ENCODE measurements around the gene AGER. TPM values are rescaled to one million over a fixed set of nuclear protein-coding genes. Genes with fewer than 3 reads are reported as not detected.
"Not testable (repeated sequence)": the region's sequence is repeated elsewhere in the genome, so short reads cannot be mapped to it uniquely, and the experiment has no call there.

The AGER gene
- polyA plus RNA-seq, 1 donor: 6.7 TPM

DNA sequence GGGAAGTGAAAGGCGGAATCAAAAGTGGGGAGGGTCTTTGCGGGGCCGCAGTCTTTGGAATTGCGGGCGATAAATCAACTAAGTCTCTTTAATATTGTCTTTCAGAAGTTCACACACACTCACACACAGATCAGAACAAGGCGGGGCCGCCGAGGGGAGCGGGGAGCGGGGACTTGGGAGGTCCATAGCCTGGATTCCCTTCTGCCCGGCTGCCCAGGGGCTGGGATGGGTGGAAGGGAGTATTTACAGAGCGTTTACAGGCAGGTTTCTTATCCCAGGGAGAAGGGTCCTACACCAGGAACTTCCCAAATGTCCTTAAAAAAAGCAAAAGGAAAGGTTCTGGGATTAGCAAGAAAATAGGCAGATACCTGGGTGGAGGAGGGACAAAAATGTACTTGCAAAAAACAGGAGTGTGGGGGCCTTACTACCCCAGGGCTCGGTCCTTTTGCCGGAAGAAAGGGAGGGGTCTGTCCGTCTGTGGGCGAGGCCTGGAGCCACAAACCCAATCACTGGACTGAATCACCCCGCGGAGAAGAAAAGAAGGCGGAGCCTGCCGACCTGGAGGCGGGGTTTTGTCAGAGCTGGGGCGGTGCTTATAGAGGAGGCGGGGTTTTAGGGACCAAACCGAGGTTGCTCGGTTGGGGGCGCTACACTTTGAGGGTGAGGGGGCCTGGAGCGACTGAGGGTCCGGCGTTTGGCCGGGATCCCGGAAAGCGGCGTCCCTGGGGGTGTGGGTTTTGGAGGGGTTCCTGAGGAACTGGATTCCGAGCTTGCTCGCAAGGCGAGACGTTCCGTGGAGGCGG lies 35.6 kb downstream of the AGER start:
- DNase-seq: peak; percentile 64

DNA sequence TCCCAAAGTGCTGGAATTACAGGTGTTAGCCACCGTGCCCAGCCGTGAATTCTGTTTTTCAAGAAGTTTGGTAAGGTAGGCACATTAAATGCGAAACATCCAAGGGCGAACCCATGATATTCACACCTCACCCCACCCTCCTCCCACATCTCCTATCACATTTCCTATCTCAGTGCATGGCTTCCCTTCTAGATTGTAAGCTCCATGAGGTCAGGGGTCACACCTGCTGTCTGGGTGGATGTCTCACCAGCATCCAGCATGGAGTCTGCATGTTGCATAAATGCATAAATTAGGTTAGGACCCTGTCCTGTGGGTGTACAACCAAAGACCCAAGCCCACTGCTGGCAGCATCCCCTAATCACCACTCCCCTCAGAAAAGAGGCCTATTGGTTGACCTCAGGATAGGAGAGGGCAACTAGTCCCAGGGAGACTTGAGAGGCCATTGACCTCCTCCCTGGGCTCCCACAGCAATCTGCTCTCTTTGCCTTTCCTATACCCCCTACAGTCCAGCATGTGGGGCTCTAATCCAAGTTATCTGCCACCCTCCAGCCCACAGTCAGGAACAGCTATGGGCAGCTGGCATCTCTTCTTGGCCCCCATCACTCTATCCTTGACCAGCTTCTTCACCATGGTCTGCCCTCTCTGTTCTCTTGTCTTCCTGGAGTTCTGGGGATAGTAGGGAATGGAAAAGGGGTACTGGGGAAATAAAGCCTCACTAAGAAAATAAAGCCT lies 36.5 kb downstream of the AGER start:
- no peak for DNase-seq

DNA sequence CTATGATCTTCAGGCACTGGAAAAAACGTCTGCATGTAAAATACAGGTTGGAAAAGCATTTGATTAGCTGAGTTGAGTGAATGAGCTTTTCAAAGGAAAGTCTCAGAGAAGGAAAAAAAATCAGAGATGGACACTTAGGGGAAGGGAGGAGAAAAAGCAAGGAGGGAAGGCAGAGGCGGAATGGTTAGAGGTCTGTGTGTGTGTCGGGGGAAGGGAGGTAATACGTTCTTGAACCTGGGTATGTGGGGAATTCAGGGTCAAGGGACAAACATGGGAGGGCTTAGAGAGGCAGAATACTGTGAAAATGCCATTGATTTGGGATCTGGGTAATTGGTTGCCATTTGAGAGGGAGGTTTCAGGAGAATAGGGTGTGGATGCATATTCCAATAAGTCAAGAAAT lies 37.4 kb downstream of the AGER start:
- DNase-seq: no peak

DNA sequence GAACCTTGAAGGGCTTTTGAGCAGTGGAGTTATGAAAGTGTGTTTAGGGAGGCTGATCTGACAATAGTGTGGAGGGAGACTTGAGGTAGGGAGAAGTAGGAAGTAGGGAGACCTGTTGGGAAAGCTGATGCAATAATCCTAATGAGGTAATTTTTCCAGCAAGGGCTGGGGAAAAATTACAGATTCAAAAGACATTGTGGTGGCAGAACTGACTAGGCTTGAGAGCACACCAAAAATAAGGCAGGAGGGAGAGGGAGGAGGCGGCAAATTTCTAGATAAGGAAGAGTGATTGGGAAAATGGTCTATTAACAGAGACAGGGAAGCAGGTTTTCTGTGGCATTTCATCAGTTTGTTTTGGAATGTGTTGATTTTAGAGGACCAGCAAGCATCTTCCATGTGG lies 37.8 kb downstream of the AGER start:
- DNase-seq: no peak

DNA sequence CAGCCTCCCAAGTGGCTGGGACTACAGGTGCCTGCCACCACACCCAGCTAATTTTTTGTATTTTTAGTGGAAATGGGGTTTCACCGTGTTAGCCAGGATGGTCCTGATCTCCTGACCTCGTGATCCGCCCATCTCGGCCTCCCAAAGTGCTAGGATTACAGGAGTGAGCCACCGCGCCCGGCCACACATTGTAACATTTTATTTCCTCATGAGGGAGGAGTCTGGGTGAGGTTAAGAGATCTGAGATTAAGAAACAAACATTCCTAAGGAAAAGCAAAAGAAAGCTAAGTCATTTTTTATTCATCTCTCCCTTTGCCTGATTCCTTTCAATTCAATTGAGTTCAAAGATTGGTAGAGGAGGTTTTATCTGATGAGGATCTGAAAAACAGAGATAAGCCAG lies 39.8 kb downstream of the AGER start:
- not testable (repeated sequence) for DNase-seq

DNA sequence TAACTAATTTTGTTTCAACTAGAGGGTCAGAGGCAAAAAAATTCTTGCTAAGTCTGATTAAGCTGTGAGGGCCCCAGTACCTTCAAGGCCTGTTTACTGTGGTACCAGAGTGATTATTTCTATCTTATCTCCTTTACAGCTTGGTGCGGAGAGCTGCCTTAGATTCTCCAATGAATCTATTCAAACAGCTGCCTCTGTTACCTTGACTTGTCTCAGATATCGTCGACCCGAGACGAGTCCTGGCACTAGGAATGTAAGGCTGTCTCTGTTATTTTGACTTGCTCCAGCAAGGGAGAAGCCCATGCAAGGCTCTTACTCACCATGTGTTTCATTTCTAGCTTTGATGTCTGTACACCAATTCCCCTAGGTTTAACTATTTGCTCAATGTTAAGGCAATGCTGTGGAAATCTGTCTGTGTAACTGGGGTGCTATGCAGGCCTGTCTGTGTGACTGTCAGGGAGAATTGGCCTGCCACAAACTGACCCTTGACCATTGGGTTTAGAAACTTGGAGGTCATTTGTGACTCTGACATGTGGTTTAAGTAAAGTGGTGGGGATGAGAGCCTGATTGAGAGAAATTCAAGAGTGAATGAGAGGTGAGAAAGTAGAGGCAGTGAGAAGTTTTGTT lies 43.5 kb downstream of the AGER start:
- DNase-seq: no peak

DNA sequence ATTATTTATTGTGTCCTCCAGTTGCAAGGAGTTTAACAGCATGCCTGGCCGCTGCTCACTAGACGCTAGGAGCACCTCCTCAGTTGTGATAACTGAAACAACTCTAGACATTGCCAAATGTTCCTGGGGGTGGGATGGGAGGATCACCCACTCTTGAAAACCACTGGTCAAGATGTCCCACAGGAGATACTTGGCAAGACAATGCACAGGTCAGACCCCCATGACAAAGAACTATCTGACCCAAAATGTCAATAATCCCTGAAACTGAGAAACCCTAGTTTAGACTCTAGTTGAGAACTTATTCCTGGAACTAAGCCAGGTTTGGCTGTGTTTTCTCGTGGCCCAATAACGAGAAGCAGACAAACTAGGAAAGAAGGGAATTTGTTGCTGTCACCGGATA lies 44.5 kb downstream of the AGER start:
- no peak for DNase-seq

DNA sequence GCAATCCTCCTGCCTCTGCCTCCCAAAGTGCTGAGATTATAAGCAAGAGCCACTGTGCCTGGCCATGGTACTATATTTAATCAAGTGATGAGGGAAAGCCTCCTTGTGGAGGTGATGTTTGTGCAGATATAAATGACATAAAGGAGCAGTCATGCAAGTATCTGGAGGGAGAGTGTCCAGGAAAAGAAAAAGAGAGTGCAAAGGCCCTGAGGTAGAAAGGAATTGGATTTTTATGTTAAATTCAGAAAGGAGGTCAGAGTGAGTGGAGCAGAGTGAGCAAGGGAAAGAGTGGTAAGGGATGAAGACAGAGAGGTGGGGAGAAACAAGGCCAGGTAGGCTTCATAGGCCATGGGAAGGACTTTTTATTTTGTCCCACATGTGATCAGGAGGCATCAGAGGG lies 46.6 kb downstream of the AGER start:
- no peak for DNase-seq

DNA sequence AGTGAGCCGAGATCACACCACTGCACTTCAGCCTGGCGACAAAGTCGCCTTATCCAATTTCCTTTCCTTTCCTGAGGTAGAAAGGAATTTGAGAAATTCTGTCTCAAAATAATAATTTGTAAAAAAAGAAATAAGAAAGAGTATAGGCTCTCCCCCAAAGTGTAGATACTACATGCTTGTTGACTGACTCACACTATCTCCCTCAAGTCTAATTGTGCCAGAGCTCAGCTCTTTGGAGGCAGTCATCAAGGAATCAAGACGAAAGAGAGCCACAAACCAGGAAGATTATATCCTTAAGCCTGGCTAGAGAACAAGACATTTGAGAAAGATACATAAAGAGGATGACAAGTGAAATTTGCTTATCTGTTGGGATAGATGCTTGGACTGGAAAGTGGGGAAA lies 50.3 kb downstream of the AGER start:
- no peak for DNase-seq

DNA sequence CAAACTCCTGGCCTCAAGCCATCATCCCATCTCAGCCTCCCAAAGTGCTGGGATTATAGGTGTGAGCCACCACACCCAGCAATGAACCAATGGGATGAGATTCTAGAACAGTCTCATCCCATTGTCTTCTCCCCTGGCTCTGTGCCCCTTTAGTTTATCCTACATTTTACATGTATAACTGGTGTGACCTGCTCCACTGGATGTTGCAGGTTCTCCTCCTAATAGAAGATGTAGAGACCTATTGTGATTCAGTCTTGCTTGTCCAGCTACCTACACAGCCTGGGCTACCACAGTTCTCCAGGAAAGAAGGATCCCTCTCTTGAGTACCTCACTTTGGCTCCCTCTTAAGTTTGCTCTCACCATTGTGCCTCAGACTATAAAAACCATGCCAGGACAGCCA lies 51.9 kb downstream of the AGER start:
- DNase-seq: no peak

DNA sequence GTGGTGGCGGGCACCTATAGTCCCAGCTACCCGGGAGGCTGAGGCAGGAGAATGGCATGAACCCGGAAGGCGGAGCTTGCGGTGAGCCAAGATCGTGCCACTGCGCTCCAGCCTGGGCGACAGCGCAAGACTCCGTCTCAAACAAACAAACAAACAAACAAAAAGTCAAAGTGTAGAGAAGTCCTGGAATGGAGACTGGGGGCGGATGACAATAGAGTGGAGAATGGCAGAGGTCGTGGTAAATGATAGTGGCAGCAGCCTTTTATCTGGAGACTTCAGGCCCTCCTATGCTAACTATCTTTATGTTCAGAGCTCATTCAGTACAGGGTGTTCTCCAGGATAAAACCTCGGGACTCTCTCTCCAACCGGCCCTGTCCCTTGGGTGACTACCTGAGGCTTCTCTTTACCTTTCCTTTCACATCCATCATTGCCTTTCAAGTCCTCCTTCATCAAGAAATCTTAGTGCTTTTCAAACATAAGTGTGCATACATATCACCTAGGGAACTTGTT lies 52.6 kb downstream of the AGER start:
- DNase-seq: no peak

Other genes with a start within 250 kb of the AGER start
- gene CFB, start 238.2 kb downstream of the AGER start, polyA plus RNA-seq (ENCODE audit: insufficient read length): 1.7 TPM
- 69.7 TPM for gene NELFE, start 225.3 kb downstream of the AGER start, polyA plus RNA-seq (ENCODE audit: insufficient read length)
- gene SKIC2, start 225.1 kb downstream of the AGER start, polyA plus RNA-seq (ENCODE audit: insufficient read length): 28.5 TPM
- 16.8 TPM for gene DXO, start 212.1 kb downstream of the AGER start, polyA plus RNA-seq (ENCODE audit: insufficient read length)
- 55.9 TPM for gene C4A, start 202.2 kb downstream of the AGER start, polyA plus RNA-seq (ENCODE audit: insufficient read length)
- gene C4B, start 169.5 kb downstream of the AGER start, polyA plus RNA-seq (ENCODE audit: insufficient read length): 67.2 TPM
- gene CYP21A2, start 145.8 kb downstream of the AGER start, polyA plus RNA-seq (ENCODE audit: insufficient read length): 1.8 TPM
- gene TNXB, start 74.9 kb downstream of the AGER start, polyA plus RNA-seq (ENCODE audit: insufficient read length): 125 TPM
- 49.0 TPM for gene ATF6B, start 56.0 kb downstream of the AGER start, polyA plus RNA-seq (ENCODE audit: insufficient read length)
- 3.6 TPM for gene FKBPL, start 54.0 kb downstream of the AGER start, polyA plus RNA-seq (ENCODE audit: insufficient read length)
- 1.6 TPM for gene PRRT1, start 32.3 kb downstream of the AGER start, polyA plus RNA-seq (ENCODE audit: insufficient read length)
- gene PPT2, start 30.1 kb downstream of the AGER start, polyA plus RNA-seq (ENCODE audit: insufficient read length): 42.8 TPM
- 29.5 TPM for gene EGFL8, start 19.7 kb downstream of the AGER start, polyA plus RNA-seq (ENCODE audit: insufficient read length)
- 66.1 TPM for gene AGPAT1, start 8.2 kb downstream of the AGER start, polyA plus RNA-seq (ENCODE audit: insufficient read length)
- gene RNF5, start 5.8 kb downstream of the AGER start, polyA plus RNA-seq (ENCODE audit: insufficient read length): 50.9 TPM
- gene PBX2, start 5.9 kb upstream of the AGER start, polyA plus RNA-seq (ENCODE audit: insufficient read length): 109 TPM
- gene GPSM3, start 8.4 kb upstream of the AGER start, polyA plus RNA-seq (ENCODE audit: insufficient read length): 9.9 TPM
- gene NOTCH4, start 39.8 kb upstream of the AGER start, polyA plus RNA-seq (ENCODE audit: insufficient read length): 25.1 TPM
- gene TSBP1, start 187.7 kb upstream of the AGER start, polyA plus RNA-seq (ENCODE audit: insufficient read length): not detected
- gene BTNL2, start 222.9 kb upstream of the AGER start, polyA plus RNA-seq (ENCODE audit: insufficient read length): 0.28 TPM